HepG2 (cell line): ENCODE results near the gene METTL21C. TPM values are rescaled to one million over a fixed set of nuclear protein-coding genes. Genes with fewer than 3 reads are reported as not detected.

Source experiments
- ATAC-seq: fragments of 200-7000 bp; cut with Tn5 transposase; 3 replicates; pipeline ENCODE4 v1.9.1; 2020; ENCODE audit warnings: mild to moderate bottlenecking, moderate library complexity
- BruUV-seq: library from RNA; stranded (reverse); fragments of 400-500 nt; replicated peaks from 2 replicates; lab custom pipeline; 2021; lab: Mats Ljungman, UMichigan
- CTCF ChIA-PET: fragments of 300-600 bp; formaldehyde crosslinking; extraction: SDS; loops from one replicate; lab custom pipeline; 2021; ENCODE audit warnings: low total read pairs, inconsistent platforms, low intra/inter-chr PET ratio; lab: Yijun Ruan, JAX
- POLR2A ChIA-PET: fragments of 350-600 bp; sonication (Branson Sonifier 250); formaldehyde crosslinking; loops from one replicate; lab custom pipeline; 2020; ENCODE audit warnings: antibody characterized with exemption, inconsistent platforms; lab: Yijun Ruan, JAX
- DNase-seq: peaks from one replicate; pipeline ENCODE4 v3.0.0-alpha.2; 2015; ENCODE audit warnings: low spot score
- FAIRE-seq: peaks from 3 replicates; lab custom pipeline; 2011; peaks lifted over from hg19 to GRCh38; lab: Jason Lieb, UNC
- H2AFZ ChIP-seq: one replicate; pipeline ENCODE4 v1.6.1; 2011; ENCODE audit warnings: low read length, inconsistent platforms
- H3K27ac ChIP-seq: fragments of 300-600 bp; 3 replicates; pipeline ENCODE4 v1.8.0; 2011; ENCODE audit warnings: mixed run types, mild to moderate bottlenecking, mixed read lengths, low read length, inconsistent platforms; ENCODE audit not compliant: insufficient read depth; ENCODE audit errors: extremely low read length
- H3K27me3 ChIP-seq, 2 experiments: fragments of 200-600 bp in 1 of 2; 2 replicates in 1 of 2; 3 replicates in 1 of 2; pipeline versions ENCODE4 v1.6.0 to v1.8.0; 2011; ENCODE audit warnings: low read length in 2 of 2, mild to moderate bottlenecking in 2 of 2, moderate library complexity in 2 of 2, inconsistent platforms in 1 of 2; ENCODE audit not compliant: insufficient read depth in 2 of 2, control insufficient read depth in 1 of 2
- H3K36me3 ChIP-seq, 2 experiments: fragments of 200-600 bp in 1 of 2; replicated peaks in 1 of 2; 2 replicates in 1 of 2; 3 replicates in 1 of 2; pipeline versions ENCODE4 v1.5.1 to v1.8.0; 2011; ENCODE audit warnings: low read length in 2 of 2, inconsistent platforms in 1 of 2; ENCODE audit not compliant: insufficient read depth in 2 of 2, control insufficient read depth in 1 of 2
- H3K4me1 ChIP-seq: 2 replicates; pipeline ENCODE4 v1.5.1; 2012; ENCODE audit warnings: low read length, inconsistent platforms; ENCODE audit not compliant: insufficient read depth
- H3K4me2 ChIP-seq: 2 replicates; pipeline ENCODE4 v1.6.0; 2011; ENCODE audit warnings: low read depth, low read length, inconsistent platforms
- H3K4me3 ChIP-seq, 3 experiments: fragments of 200-600 bp in 1 of 3; sonication (generic), shearing (Covaris generic) in 1 of 3; replicated peaks in 1 of 3; 2 replicates each; pipeline ENCODE4 v1.5.1; 2011 to 2016; ENCODE audit warnings: low read length in 3 of 3, inconsistent platforms in 2 of 3, low read depth in 2 of 3, mild to moderate bottlenecking in 2 of 3, control low read depth in 1 of 3, mixed read lengths in 1 of 3; ENCODE audit not compliant: insufficient read depth in 1 of 3
- H3K79me2 ChIP-seq: one replicate; pipeline ENCODE4 v1.6.1; 2011; ENCODE audit warnings: low read length, inconsistent platforms; ENCODE audit not compliant: insufficient read depth
- H3K9ac ChIP-seq: 2 replicates; pipeline ENCODE4 v1.6.0; 2011; ENCODE audit warnings: mild to moderate bottlenecking, low read depth, low read length, inconsistent platforms; ENCODE audit not compliant: insufficient read depth
- H3K9me3 ChIP-seq: 2 replicates; pipeline ENCODE4 v1.5.1; 2012; ENCODE audit warnings: mild to moderate bottlenecking, low read length
- H4K20me1 ChIP-seq: 2 replicates; pipeline ENCODE4 v1.6.0; 2011; ENCODE audit warnings: inconsistent platforms, mild to moderate bottlenecking, low read length, moderate library complexity; ENCODE audit not compliant: insufficient read depth
- DNMT1 ChIP-seq: sonication (generic); formaldehyde crosslinking; IDR thresholded peaks from 2 replicates; pipeline ENCODE4 v1.5.1; 2020; ENCODE audit warnings: mild to moderate bottlenecking, missing genetic modification reagents
- FOSL1 ChIP-seq: sonication (generic); formaldehyde crosslinking; IDR thresholded peaks from 2 replicates; pipeline ENCODE4 v1.9.0; 2021; ENCODE audit warnings: missing genetic modification reagents, borderline replicate concordance
- HOXA7 ChIP-seq: sonication (generic); formaldehyde crosslinking; IDR thresholded peaks from 2 replicates; pipeline ENCODE4 v1.8.1; 2022; ENCODE audit warnings: mild to moderate bottlenecking, missing genetic modification reagents, moderate library complexity
- NCOA1 ChIP-seq: sonication (generic); formaldehyde crosslinking; IDR thresholded peaks from 2 replicates; pipeline ENCODE4 v1.9.0; 2021; ENCODE audit warnings: missing genetic modification reagents
- NCOA5 ChIP-seq: sonication (generic); formaldehyde crosslinking; IDR thresholded peaks from 2 replicates; pipeline ENCODE4 v1.4.0; 2020; ENCODE audit warnings: missing genetic modification reagents
- NFAT5 ChIP-seq: sonication (generic); formaldehyde crosslinking; IDR thresholded peaks from 2 replicates; pipeline ENCODE4 v1.4.0; 2020; ENCODE audit warnings: missing genetic modification reagents
- NR2F1 ChIP-seq, 2 experiments: fragments of 450-650 bp in 1 of 2; formaldehyde crosslinking in 1 of 2; IDR thresholded peaks; 2 replicates each; pipeline versions ENCODE4 v1.5.0 to v1.6.1; 2016 to 2020; ENCODE audit warnings: mild to moderate bottlenecking in 1 of 2, missing compliant biosample characterization in 1 of 2, missing genetic modification reagents in 1 of 2, moderate library complexity in 1 of 2
- POLR2AphosphoS2 ChIP-seq: IDR thresholded peaks from 2 replicates; pipeline ENCODE4 v1.6.1; 2011; ENCODE audit warnings: low read depth, low read length, improper control_type of control experiment
- RELA ChIP-seq: sonication (generic); formaldehyde crosslinking; IDR thresholded peaks from 2 replicates; pipeline ENCODE4 v1.4.0; 2020; ENCODE audit warnings: missing genetic modification reagents
- SP140L ChIP-seq: sonication (generic); formaldehyde crosslinking; IDR thresholded peaks from 2 replicates; pipeline ENCODE4 v1.4.0; 2020; ENCODE audit warnings: missing genetic modification reagents, borderline replicate concordance
- THAP8 ChIP-seq: sonication (generic); formaldehyde crosslinking; IDR thresholded peaks from 2 replicates; pipeline ENCODE4 v1.5.1; 2020; ENCODE audit warnings: missing genetic modification reagents, mild to moderate bottlenecking, borderline replicate concordance
- TMF1 ChIP-seq: sonication (generic); formaldehyde crosslinking; IDR thresholded peaks from 2 replicates; pipeline ENCODE4 v1.8.1; 2022; ENCODE audit warnings: low read depth, missing genetic modification reagents
- ZFP36L1 ChIP-seq: sonication (generic); formaldehyde crosslinking; IDR thresholded peaks from 2 replicates; pipeline ENCODE4 v1.8.0; 2022; ENCODE audit warnings: mild to moderate bottlenecking, missing genetic modification reagents, moderate library complexity
- ZNF451 ChIP-seq: sonication (generic); formaldehyde crosslinking; IDR thresholded peaks from 2 replicates; pipeline ENCODE4 v1.5.0; 2020; ENCODE audit warnings: mild to moderate bottlenecking, missing genetic modification reagents
- ZNF607 ChIP-seq: sonication (generic); formaldehyde crosslinking; IDR thresholded peaks from 2 replicates; pipeline ENCODE4 v1.5.1; 2020; ENCODE audit warnings: missing genetic modification reagents, mild to moderate bottlenecking, borderline replicate concordance
- ZNF770 ChIP-seq: sonication (generic); formaldehyde crosslinking; IDR thresholded peaks from 2 replicates; pipeline ENCODE4 v1.5.0; 2020; ENCODE audit warnings: mild to moderate bottlenecking, missing genetic modification reagents
- ZSCAN30 ChIP-seq: sonication (generic); formaldehyde crosslinking; IDR thresholded peaks from 2 replicates; pipeline ENCODE4 v1.5.0; 2020; ENCODE audit warnings: mild to moderate bottlenecking, missing genetic modification reagents
- WGBS: methylation state at CpG from one replicate; pipeline ENCODE4 v1.1.6; 2017; ENCODE audit warnings: low lambda C conversion rate; 5-methylcytosine and 5-hydroxymethylcytosine counted together
- in situ Hi-C: cut with HindIII; loops from 2 replicates; pipeline ENCODE4 v1.10.0; 2017; ENCODE audit warnings: low pct_unique_long_range_greater_than_20kb; ENCODE audit not compliant: extremely low pct_ligation_motif_present
- intact Hi-C: fragments of 100-400 bp; cut with micrococcal nuclease; formaldehyde crosslinking; loops from one replicate; pipeline ENCODE4 v1.10.0; 2022; ENCODE audit not compliant: unreplicated experiment
- polyA plus RNA-seq, 8 experiments: library from polyadenylated mRNA; depleted of rRNA in 3 of 8; stranded (reverse) in 7 of 8; unstranded in 1 of 8; fragments of >200 nt; fragmentation: Illumina TruSeq in 4 of 8; extraction: Trizol in 4 of 8; gene quantifications; 2 replicates each; pipeline versions ENCODE4 v1.2.1 to v1.2.3, GENCODE V29; 2011 to 2016; ENCODE audit warnings: low read depth in 4 of 8, missing spikeins in 1 of 8, mixed read lengths in 1 of 8; ENCODE audit not compliant: insufficient read depth in 1 of 8
- total RNA-seq, 5 experiments: library from RNA; depleted of rRNA; stranded (reverse); fragments of >200 nt; fragmentation: Illumina TruSeq; extraction: Trizol; gene quantifications; 2 replicates each; pipeline ENCODE4 v1.2.3, GENCODE V29; 2016; ENCODE audit warnings: low read depth in 1 of 5

METTL21C gene
- total and polyA plus RNA-seq, 2 of the 13 experiments (the other 11 are each of a cell fraction or from before 2014, with no cell fraction given), result not detected

- TF ChIP-seq ZNF770 (CRISPR knock-in tag) (no peak), ZNF451 (no peak)
Observed at GRCh38 chr13:102693776-102694175, 1.1 kb downstream of the METTL21C start (continued).

GRCh38 chr13:102693250-102693649 is 1.6 kb downstream of the METTL21C start:
- intact Hi-C loops (no loop called here), in situ Hi-C loops (no loop called here)
- BruUV-seq, result no TSS peak
- Histone ChIP-seq H3K27ac (no peak overlapping the region), H3K79me2 (no peaks in the 10 kb centered on the region), H3K4me2 (no peak overlapping the region), H3K27me3 (peaks cover 0 to 30% of the 10 kb centered on the region in 2 experiments; a peak in 4 of 5 replicates), H3K9ac (no peak overlapping the region), H2AFZ (no peak overlapping the region), H4K20me1 (no peaks in the 10 kb centered on the region), H3K9me3 (peaks cover under 1% of the 10 kb centered on the region; the same call in 1 of the 2 replicates), H3K36me3 (no peaks in the 10 kb centered on the region), H3K4me1 (peaks cover 21% of the 10 kb centered on the region), H3K4me3 (no peak overlapping the region)
- CTCF ChIA-PET, result no interaction called here
- POLR2A ChIA-PET, result no interaction called here
- WGBS, result 11% methylated on average over 4 of the region's 4 CpGs
- ATAC-seq, result peak; percentile 26; the same call in 1 of the 3 replicates
- no peak for FAIRE-seq
- no peak for DNase-seq
- TF ChIP-seq FOSL1 (no peak), ZSCAN30 (CRISPR knock-in tag) (no peak), POLR2AphosphoS2 (no peak), ZNF607 (CRISPR knock-in tag) (no peak), HOXA7 (CRISPR knock-in tag) (no peak), NCOA5 (CRISPR knock-in tag) (no peak), NR2F1 (CRISPR knock-in tag; IDR thresholded peaks at IDR 0.05) (no peak), DNMT1 (no peak), RELA (no peak), TMF1 (CRISPR knock-in tag) (no peak), NCOA1 (CRISPR knock-in tag) (no peak), NFAT5 (CRISPR knock-in tag) (no peak), ZFP36L1 (CRISPR knock-in tag) (no peak), SP140L (CRISPR knock-in tag) (no peak), THAP8 (CRISPR knock-in tag) (no peak)
